Measurements from ENCODE around the gene MYO3B. TPM values are rescaled to one million over a fixed set of nuclear protein-coding genes. Genes with fewer than 3 reads are reported as not detected.

The MYO3B gene
- total and polyA plus RNA-seq, 2 experiments from 2014 or later = 0.11 TPM; not detected in 1

- Histone ChIP-seq H3K4me2 (ENCODE audit: unreplicated experiment) (no peak overlapping the region), H3K4me3 (no peak overlapping the region), H4K20me1 (ENCODE audit: insufficient read depth) (no peaks in the 10 kb centered on the region), H3K9me3 (ENCODE audit: low read depth) (no peaks in the 10 kb centered on the region), H3K9ac (no peak overlapping the region), H3K27ac (no peak overlapping the region), H2AFZ (no peak overlapping the region), H3F3A (ENCODE audit: insufficient read depth) (no peaks in the 10 kb centered on the region), H3K27me3 (replicated peaks; ENCODE audit: insufficient read depth) (no peaks in the 10 kb centered on the region), H3K79me2 (ENCODE audit: insufficient read depth) (no peaks in the 10 kb centered on the region), H3K4me1 (ENCODE audit: insufficient read depth) (no peaks in the 10 kb centered on the region), H3K9me2 (ENCODE audit: insufficient read depth) (no peaks in the 10 kb centered on the region), H3K36me3 (ENCODE audit: low read depth) (no peaks in the 10 kb centered on the region)
- no peak for TF ChIP-seq EZH2phosphoT487 (IDR thresholded peaks at IDR 0.05; ENCODE audit: insufficient read depth, low read depth)
- no peak for TF ChIP-seq EZH2 (IDR thresholded peaks at IDR 0.05; ENCODE audit: insufficient read depth, poor library complexity, severe bottlenecking)
- DNase-seq = no peak
- in situ Hi-C loops (cut with MboI) = no loop called here
- WGBS, 2 experiments (ENCODE audit: low coverage in 1 of 2, low lambda C conversion rate in 2 of 2, missing lambda C conversion rate in 2 of 2) = 75 to 83% methylated on average over 5 of the region's 5 CpGs
Measured at GRCh38 chr2:170306293-170306873, 128.4 kb downstream of the MYO3B start.

- in situ Hi-C loops (cut with MboI) = no loop called here
- Histone ChIP-seq H3K27me3 (replicated peaks; ENCODE audit: insufficient read depth) (no peaks in the 10 kb centered on the region), H3K9me2 (ENCODE audit: insufficient read depth) (no peaks in the 10 kb centered on the region)
Measured at GRCh38 chr2:170307052-170307451, 129.1 kb downstream of the MYO3B start.

GRCh38 chr2:170307555-170308351 lies 129.8 kb downstream of the MYO3B start:
- Histone ChIP-seq H2AFZ (no peak overlapping the region), H3K4me1 (ENCODE audit: insufficient read depth) (no peaks in the 10 kb centered on the region), H3K9me3 (ENCODE audit: low read depth) (no peaks in the 10 kb centered on the region), H3K9ac (no peak overlapping the region), H3K4me2 (ENCODE audit: unreplicated experiment) (no peak overlapping the region), H3K27ac (no peak overlapping the region), H3K79me2 (ENCODE audit: insufficient read depth) (no peaks in the 10 kb centered on the region), H3K4me3 (no peak overlapping the region), H3F3A (ENCODE audit: insufficient read depth) (no peaks in the 10 kb centered on the region), H3K9me2 (ENCODE audit: insufficient read depth) (no peaks in the 10 kb centered on the region), H3K36me3 (ENCODE audit: low read depth) (no peaks in the 10 kb centered on the region), H3K27me3 (replicated peaks; ENCODE audit: insufficient read depth) (no peaks in the 10 kb centered on the region), H4K20me1 (ENCODE audit: insufficient read depth) (no peaks in the 10 kb centered on the region)
- TF ChIP-seq EZH2phosphoT487 (IDR thresholded peaks at IDR 0.05; ENCODE audit: insufficient read depth, low read depth) (no peak), EZH2 (IDR thresholded peaks at IDR 0.05; ENCODE audit: insufficient read depth, poor library complexity, severe bottlenecking) (no peak)
- in situ Hi-C loops (cut with MboI) = no loop called here
- WGBS, 2 experiments (ENCODE audit: low coverage in 1 of 2, low lambda C conversion rate in 2 of 2, missing lambda C conversion rate in 2 of 2) = 65 to 66% methylated on average over 4 of the region's 4 CpGs
- DNase-seq = no peak

More at GRCh38 chr2:170307052-170307451, 129.1 kb downstream of the MYO3B start:
- H2AFZ ChIP-seq = no peak overlapping the region
- H3K4me1 ChIP-seq (ENCODE audit: insufficient read depth) = no peaks in the 10 kb centered on the region
- no peak for DNase-seq
- no peak for TF ChIP-seq EZH2 (IDR thresholded peaks at IDR 0.05; ENCODE audit: insufficient read depth, poor library complexity, severe bottlenecking)
- no peak for TF ChIP-seq EZH2phosphoT487 (IDR thresholded peaks at IDR 0.05; ENCODE audit: insufficient read depth, low read depth)
- no peak overlapping the region for H3K27ac ChIP-seq
- no peaks in the 10 kb centered on the region for H3K79me2 ChIP-seq (ENCODE audit: insufficient read depth)
- H3K36me3 ChIP-seq (ENCODE audit: low read depth) = no peaks in the 10 kb centered on the region
- H3K9ac ChIP-seq = no peak overlapping the region
- H3K4me3 ChIP-seq = no peak overlapping the region
- no peaks in the 10 kb centered on the region for H4K20me1 ChIP-seq (ENCODE audit: insufficient read depth)
- no peak overlapping the region for H3K4me2 ChIP-seq (ENCODE audit: unreplicated experiment)
- H3K9me3 ChIP-seq (ENCODE audit: low read depth) = no peaks in the 10 kb centered on the region
- whole genome bisulfite sequencing, 2 experiments (ENCODE audit: low coverage in 1 of 2, low lambda C conversion rate in 2 of 2, missing lambda C conversion rate in 2 of 2) = 69 to 72% methylated on average over 2 of the region's 2 CpGs
- no peaks in the 10 kb centered on the region for H3F3A ChIP-seq (ENCODE audit: insufficient read depth)

GRCh38 chr2:170310876-170311502 lies 133.0 kb downstream of the MYO3B start:
- no peaks in the 10 kb centered on the region for H4K20me1 ChIP-seq (ENCODE audit: insufficient read depth)
- no peaks in the 10 kb centered on the region for H3F3A ChIP-seq (ENCODE audit: insufficient read depth)
- H3K27me3 ChIP-seq (replicated peaks; ENCODE audit: insufficient read depth) = no peaks in the 10 kb centered on the region
- DNase-seq = no peak
- no peaks in the 10 kb centered on the region for H3K79me2 ChIP-seq (ENCODE audit: insufficient read depth)
- H3K36me3 ChIP-seq (ENCODE audit: low read depth) = no peaks in the 10 kb centered on the region
- H3K9me3 ChIP-seq (ENCODE audit: low read depth) = no peaks in the 10 kb centered on the region
- H3K4me3 ChIP-seq = no peak overlapping the region
- H3K4me1 ChIP-seq (ENCODE audit: insufficient read depth) = no peaks in the 10 kb centered on the region
- in situ Hi-C loops (cut with MboI) = no loop called here
- no peak overlapping the region for H3K27ac ChIP-seq
- WGBS, 2 experiments (ENCODE audit: low coverage in 1 of 2, low lambda C conversion rate in 2 of 2, missing lambda C conversion rate in 2 of 2) = 52 to 53% methylated on average over 5 of the region's 5 CpGs
- H2AFZ ChIP-seq = no peak overlapping the region
- H3K9me2 ChIP-seq (ENCODE audit: insufficient read depth) = no peaks in the 10 kb centered on the region
- TF ChIP-seq EZH2phosphoT487 (IDR thresholded peaks at IDR 0.05; ENCODE audit: insufficient read depth, low read depth) = no peak
- TF ChIP-seq EZH2 (IDR thresholded peaks at IDR 0.05; ENCODE audit: insufficient read depth, poor library complexity, severe bottlenecking) = no peak
- H3K9ac ChIP-seq = no peak overlapping the region
- H3K4me2 ChIP-seq (ENCODE audit: unreplicated experiment) = no peak overlapping the region

All from GM23248 (cell line).